H9 (cell line): ENCODE measurements around the gene ACOX3. TPM values are rescaled to one million over a fixed set of nuclear protein-coding genes. Genes with fewer than 3 reads are reported as not detected.

Source experiments
- DNase-seq: peaks from one replicate; pipeline ENCODE4 v3.0.0-alpha.2; 2017
- H2AFZ ChIP-seq: one replicate; pipeline ENCODE4 v1.6.1; 2013; ENCODE audit warnings: mild to moderate bottlenecking, low read length, control low read depth, moderate library complexity
- H2AK5ac ChIP-seq: 2 replicates; pipeline ENCODE4 v1.6.1; 2013; ENCODE audit warnings: low read length, control low read depth, mixed read lengths; ENCODE audit not compliant: insufficient read length
- H2BK120ac ChIP-seq: one replicate; pipeline ENCODE4 v1.6.1; 2013; ENCODE audit warnings: low read depth, mild to moderate bottlenecking, low read length, control low read depth, inconsistent platforms; ENCODE audit not compliant: poor library complexity, severe bottlenecking
- H2BK12ac ChIP-seq: 2 replicates; pipeline ENCODE4 v1.6.1; 2013; ENCODE audit warnings: low read length, control low read depth, mixed read lengths, low read depth; ENCODE audit not compliant: insufficient read length
- H2BK15ac ChIP-seq: 2 replicates; pipeline ENCODE4 v1.6.1; 2013; ENCODE audit warnings: low read depth, low read length, control low read depth
- H2BK20ac ChIP-seq: one replicate; pipeline ENCODE4 v1.6.1; 2013; ENCODE audit warnings: low read depth, mild to moderate bottlenecking, low read length, control low read depth, inconsistent platforms; ENCODE audit not compliant: poor library complexity, severe bottlenecking
- H2BK5ac ChIP-seq: 2 replicates; pipeline ENCODE4 v1.6.1; 2013; ENCODE audit warnings: low read length, control low read depth, mixed read lengths; ENCODE audit not compliant: insufficient read length
- H3K14ac ChIP-seq: 2 replicates; pipeline ENCODE4 v1.6.1; 2013; ENCODE audit warnings: low read length, control low read depth; ENCODE audit not compliant: insufficient read depth
- H3K18ac ChIP-seq: 2 replicates; pipeline ENCODE4 v1.6.1; 2013; ENCODE audit warnings: low read depth, mild to moderate bottlenecking, mixed read lengths, low read length, control low read depth; ENCODE audit not compliant: insufficient read length
- H3K23ac ChIP-seq: 2 replicates; pipeline ENCODE4 v1.6.1; 2013; ENCODE audit warnings: low read length, control low read depth, mixed read lengths, low read depth; ENCODE audit not compliant: insufficient read length
- H3K23me2 ChIP-seq: 2 replicates; pipeline ENCODE4 v1.6.1; 2013; ENCODE audit warnings: low read depth, mild to moderate bottlenecking, mixed read lengths, low read length, control low read depth; ENCODE audit not compliant: insufficient read length, poor library complexity, severe bottlenecking
- H3K27ac ChIP-seq: 2 replicates; pipeline ENCODE4 v1.5.1; 2013; ENCODE audit warnings: low read length, control low read depth, mixed read lengths, low read depth; ENCODE audit not compliant: insufficient read length
- H3K27me3 ChIP-seq: 2 replicates; pipeline ENCODE4 v1.6.1; 2013; ENCODE audit warnings: low read length, control low read depth, inconsistent platforms; ENCODE audit not compliant: insufficient read depth
- H3K4ac ChIP-seq: 2 replicates; pipeline ENCODE4 v1.6.1; 2013; ENCODE audit warnings: low read depth, mild to moderate bottlenecking, control low read depth, inconsistent platforms, low read length, moderate library complexity
- H3K4me1 ChIP-seq: 2 replicates; pipeline ENCODE4 v1.6.1; 2013; ENCODE audit warnings: low read length, control low read depth, inconsistent platforms; ENCODE audit not compliant: insufficient read depth
- H3K4me2 ChIP-seq: 2 replicates; pipeline ENCODE4 v1.6.1; 2013; ENCODE audit warnings: low read length, control low read depth, mixed read lengths; ENCODE audit not compliant: insufficient read length, insufficient read depth
- H3K56ac ChIP-seq: 2 replicates; pipeline ENCODE4 v1.6.1; 2013; ENCODE audit warnings: low read depth, mild to moderate bottlenecking, mixed read lengths, low read length, control low read depth; ENCODE audit not compliant: insufficient read length
- H3K79me1 ChIP-seq: 2 replicates; pipeline ENCODE4 v1.6.1; 2013; ENCODE audit warnings: low read depth, mild to moderate bottlenecking, moderate library complexity, low read length, control low read depth, inconsistent platforms; ENCODE audit not compliant: insufficient read depth, poor library complexity, severe bottlenecking
- H3K79me2 ChIP-seq: 2 replicates; pipeline ENCODE4 v1.6.1; 2013; ENCODE audit warnings: low read length, control low read depth, inconsistent platforms; ENCODE audit not compliant: insufficient read depth
- H3K9ac ChIP-seq: 2 replicates; pipeline ENCODE4 v1.6.1; 2013; ENCODE audit warnings: low read length, control low read depth, mixed read lengths; ENCODE audit not compliant: insufficient read length; ENCODE audit errors: extremely low read depth
- H3K9me3 ChIP-seq: one replicate; pipeline ENCODE4 v1.6.1; 2013; ENCODE audit warnings: low read depth, low read length, inconsistent platforms; ENCODE audit not compliant: control insufficient read depth
- H3T11ph ChIP-seq: one replicate; pipeline ENCODE4 v1.6.1; 2013; ENCODE audit warnings: mild to moderate bottlenecking, low read length, control low read depth, inconsistent platforms
- H4K20me1 ChIP-seq: one replicate; pipeline ENCODE4 v1.6.1; 2013; ENCODE audit not compliant: control insufficient read depth, insufficient read length, insufficient read depth
- H4K5ac ChIP-seq: 2 replicates; pipeline ENCODE4 v1.6.1; 2013; ENCODE audit warnings: low read depth, mild to moderate bottlenecking, mixed read lengths, low read length, control low read depth; ENCODE audit not compliant: insufficient read length
- H4K8ac ChIP-seq: replicated peaks from 2 replicates; pipeline ENCODE4 v1.6.1; 2013; ENCODE audit warnings: low read length, control low read depth, mixed read lengths, low read depth; ENCODE audit not compliant: insufficient read length
- H4K91ac ChIP-seq: 2 replicates; pipeline ENCODE4 v1.6.1; 2013; ENCODE audit warnings: low read depth, mild to moderate bottlenecking, moderate library complexity, mixed read lengths, low read length, control low read depth; ENCODE audit not compliant: insufficient read length
- H3K27ac Mint-ChIP-seq, 3 experiments: 2 replicates in 2 of 3; 3 replicates in 1 of 3; pipeline ENCODE4 v1.8.0; 2020 to 2021; ENCODE audit warnings: mixed read lengths in 3 of 3, mild to moderate bottlenecking in 1 of 3, moderate library complexity in 1 of 3
- H3K27me3 Mint-ChIP-seq: 2 replicates; pipeline ENCODE4 v1.8.0; 2021; ENCODE audit warnings: low read depth, mild to moderate bottlenecking, moderate library complexity, mixed read lengths
- H3K36me3 Mint-ChIP-seq, 3 experiments: 2 replicates in 2 of 3; 3 replicates in 1 of 3; pipeline ENCODE4 v1.8.0; 2020 to 2021; ENCODE audit warnings: low read depth in 3 of 3, mixed read lengths in 3 of 3; ENCODE audit not compliant: insufficient read depth in 1 of 3
- H3K4me1 Mint-ChIP-seq, 2 experiments: 2 replicates each; pipeline ENCODE4 v1.8.0; 2020; ENCODE audit warnings: mixed read lengths in 2 of 2
- H3K4me3 Mint-ChIP-seq, 2 experiments: 2 replicates in 1 of 2; 3 replicates in 1 of 2; pipeline ENCODE4 v1.8.0; 2020 to 2021; ENCODE audit warnings: mild to moderate bottlenecking in 2 of 2, mixed read lengths in 2 of 2, moderate library complexity in 1 of 2
- H3K9me3 Mint-ChIP-seq, 2 experiments: 2 replicates in 1 of 2; 3 replicates in 1 of 2; pipeline ENCODE4 v1.8.0; 2020; ENCODE audit warnings: mild to moderate bottlenecking in 2 of 2, mixed read lengths in 2 of 2, moderate library complexity in 1 of 2
- WGBS: extraction: QIAGEN DNeasy Blood & Tissue Kit; methylation state at CpG from one replicate; pipeline ENCODE4 v1.1.7; 2013; ENCODE audit warnings: missing lambda C conversion rate, low lambda C conversion rate, mixed read lengths; ENCODE audit not compliant: insufficient read length; ENCODE audit errors: extremely low coverage; 5-methylcytosine and 5-hydroxymethylcytosine counted together
- total RNA-seq: library from RNA; stranded (reverse); gene quantifications from 2 replicates; pipeline ENCODE4 v1.2.1, GENCODE V29; 2021
- TF ChIP-seq, protein P1 (sequence below): fragments of 200-600 bp; sonication (generic); conservative IDR thresholded peaks from 3 replicates; pipeline ENCODE4 v1.8.0; 2021; ENCODE audit warnings: antibody characterized with exemption, mild to moderate bottlenecking

ACOX3 gene
- total RNA-seq, 1 experiment from 2014 or later, result 13.8 TPM

DNA sequence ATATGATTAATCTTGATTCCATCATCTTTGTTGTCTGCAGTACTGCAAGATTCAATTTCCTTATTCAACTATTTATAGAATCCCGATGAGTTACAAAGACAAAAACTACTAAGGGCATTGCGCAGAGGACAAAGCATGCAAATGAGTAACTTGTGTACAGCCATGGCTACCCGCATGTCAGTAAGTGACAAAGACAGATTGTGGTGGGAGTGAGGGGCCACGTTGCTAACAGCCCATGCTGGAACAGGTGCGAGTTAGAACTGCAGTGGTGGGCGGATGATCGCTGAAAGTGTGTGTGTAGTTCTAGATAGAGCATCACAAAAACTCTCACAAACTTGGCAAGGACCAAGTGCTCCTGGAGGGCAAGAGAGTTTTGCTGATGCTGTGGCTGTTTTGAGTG is 49.5 kb downstream of the ACOX3 start:
- no peak overlapping the region for H2AFZ ChIP-seq
- no peak overlapping the region for H3K9ac ChIP-seq
- no peaks in the 10 kb centered on the region; the same call in 1 of the 2 replicates for H3K27me3 Mint-ChIP-seq
- H3K14ac ChIP-seq, result no peak overlapping the region
- H3K56ac ChIP-seq, result no peak overlapping the region
- H3T11ph ChIP-seq, result no peak overlapping the region
- no peaks in the 10 kb centered on the region for H3K4me1 ChIP-seq
- H3K4ac ChIP-seq, result no peak overlapping the region
- no peak overlapping the region for H2BK5ac ChIP-seq
- H2BK15ac ChIP-seq, result no peak overlapping the region
- H3K27ac Mint-ChIP-seq, result no peak overlapping the region; a peak in 1 of 7 replicates
- H3K4me2 ChIP-seq, result no peak overlapping the region
- no peaks in the 10 kb centered on the region for H3K27me3 ChIP-seq
- no peak overlapping the region for H3K23ac ChIP-seq
- WGBS, result no CpG with 5 or more reads among the region's 7 CpGs
- H3K9me3 Mint-ChIP-seq, result no peaks in the 10 kb centered on the region
- no peaks in the 10 kb centered on the region for H3K23me2 ChIP-seq
- no peaks in the 10 kb centered on the region for H3K9me3 ChIP-seq
- no peak overlapping the region for H4K5ac ChIP-seq
- H3K79me1 ChIP-seq, result no peaks in the 10 kb centered on the region
- H4K91ac ChIP-seq, result no peak overlapping the region
- DNase-seq, result no peak
- no peaks in the 10 kb centered on the region for H4K20me1 ChIP-seq
- no peak overlapping the region for H2BK20ac ChIP-seq
- H3K4me1 Mint-ChIP-seq, result peaks cover 10 to 13% of the 10 kb centered on the region in 2 experiments; a peak in 3 of 4 replicates
- TF ChIP-seq, protein P1, sequence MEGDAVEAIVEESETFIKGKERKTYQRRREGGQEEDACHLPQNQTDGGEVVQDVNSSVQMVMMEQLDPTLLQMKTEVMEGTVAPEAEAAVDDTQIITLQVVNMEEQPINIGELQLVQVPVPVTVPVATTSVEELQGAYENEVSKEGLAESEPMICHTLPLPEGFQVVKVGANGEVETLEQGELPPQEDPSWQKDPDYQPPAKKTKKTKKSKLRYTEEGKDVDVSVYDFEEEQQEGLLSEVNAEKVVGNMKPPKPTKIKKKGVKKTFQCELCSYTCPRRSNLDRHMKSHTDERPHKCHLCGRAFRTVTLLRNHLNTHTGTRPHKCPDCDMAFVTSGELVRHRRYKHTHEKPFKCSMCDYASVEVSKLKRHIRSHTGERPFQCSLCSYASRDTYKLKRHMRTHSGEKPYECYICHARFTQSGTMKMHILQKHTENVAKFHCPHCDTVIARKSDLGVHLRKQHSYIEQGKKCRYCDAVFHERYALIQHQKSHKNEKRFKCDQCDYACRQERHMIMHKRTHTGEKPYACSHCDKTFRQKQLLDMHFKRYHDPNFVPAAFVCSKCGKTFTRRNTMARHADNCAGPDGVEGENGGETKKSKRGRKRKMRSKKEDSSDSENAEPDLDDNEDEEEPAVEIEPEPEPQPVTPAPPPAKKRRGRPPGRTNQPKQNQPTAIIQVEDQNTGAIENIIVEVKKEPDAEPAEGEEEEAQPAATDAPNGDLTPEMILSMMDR, result no peak
- no peak overlapping the region for H3K18ac ChIP-seq
- H3K4me3 Mint-ChIP-seq, result no peak overlapping the region
- H3K36me3 Mint-ChIP-seq, result peaks cover 0 to 6% (median 2%) of the 10 kb centered on the region in 3 experiments; a peak in 3 of 7 replicates
- H2AK5ac ChIP-seq, result no peak overlapping the region
- no peaks in the 10 kb centered on the region for H3K79me2 ChIP-seq
- no peak overlapping the region for H2BK120ac ChIP-seq
- no peak overlapping the region for H3K27ac ChIP-seq
- H2BK12ac ChIP-seq, result no peak overlapping the region
- H4K8ac ChIP-seq, result no peak overlapping the region
